ENCODE measurements around the gene GPHA2.
"Not testable (repeated sequence)": the region's sequence is repeated elsewhere in the genome, so short reads cannot be mapped to it uniquely, and the experiment has no call there.

Gene GPHA2, protein sequence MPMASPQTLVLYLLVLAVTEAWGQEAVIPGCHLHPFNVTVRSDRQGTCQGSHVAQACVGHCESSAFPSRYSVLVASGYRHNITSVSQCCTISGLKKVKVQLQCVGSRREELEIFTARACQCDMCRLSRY

DNA sequence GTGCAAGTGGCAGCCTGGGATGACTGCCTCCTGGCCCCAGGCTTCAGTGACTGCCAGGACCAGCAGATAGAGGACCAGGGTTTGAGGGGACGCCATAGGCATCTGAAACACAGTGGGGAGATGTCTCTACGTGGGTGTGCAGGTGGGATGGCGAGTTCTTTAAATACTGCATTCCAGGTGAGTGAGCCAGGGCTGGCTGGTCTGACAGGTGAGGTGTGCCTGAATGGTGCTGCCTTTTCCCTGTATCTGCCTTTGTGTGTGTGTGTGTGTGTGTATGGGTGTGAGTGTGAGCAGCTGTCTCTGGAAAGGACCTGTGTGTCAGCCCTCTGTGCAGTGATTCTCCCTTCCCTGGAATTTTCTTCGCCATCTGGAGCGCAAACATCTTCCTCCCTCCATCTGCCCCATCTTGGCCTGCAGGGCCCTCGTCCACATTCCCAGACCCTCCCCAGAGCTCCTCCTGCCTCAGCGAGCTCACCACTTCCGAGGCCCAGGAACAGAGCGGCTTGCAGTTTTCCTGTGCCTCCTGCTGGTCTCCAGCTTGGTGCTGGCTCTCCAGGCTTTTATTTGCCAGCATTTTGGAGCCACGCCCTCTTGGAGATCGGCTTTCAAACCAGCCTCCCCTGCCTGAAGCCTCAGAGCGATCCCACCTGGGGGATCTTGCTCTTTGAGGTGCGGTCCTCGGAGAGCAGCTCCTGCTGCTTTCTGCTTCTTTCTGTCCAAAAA is at the start of gene GPHA2:
GPHA2 (minus strand) TSS at position 535 of the 723 bp plus-strand sequence; CDS start at position 102, 433 bp downstream.
- DNase-seq = no peak

DNA sequence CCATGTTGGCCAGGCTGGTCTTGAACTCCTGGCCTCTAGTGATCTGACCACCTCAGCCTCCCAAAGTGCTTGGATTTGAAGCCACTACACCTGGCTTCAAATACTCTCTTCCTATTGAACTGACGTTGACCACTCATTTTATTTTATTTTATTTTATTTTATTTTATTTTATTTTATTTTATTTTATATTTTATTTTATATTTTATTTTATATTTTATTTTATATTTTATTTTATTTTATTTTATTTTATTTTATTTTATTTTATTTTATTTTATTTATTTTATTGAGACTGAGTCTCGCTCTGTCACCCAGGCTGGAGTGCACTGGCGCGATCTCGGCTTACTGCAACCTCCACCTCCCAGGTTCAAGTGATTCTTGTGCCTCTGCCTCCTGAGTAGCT is 47.6 kb upstream of the GPHA2 start:
- DNase-seq = not testable (repeated sequence)

DNA sequence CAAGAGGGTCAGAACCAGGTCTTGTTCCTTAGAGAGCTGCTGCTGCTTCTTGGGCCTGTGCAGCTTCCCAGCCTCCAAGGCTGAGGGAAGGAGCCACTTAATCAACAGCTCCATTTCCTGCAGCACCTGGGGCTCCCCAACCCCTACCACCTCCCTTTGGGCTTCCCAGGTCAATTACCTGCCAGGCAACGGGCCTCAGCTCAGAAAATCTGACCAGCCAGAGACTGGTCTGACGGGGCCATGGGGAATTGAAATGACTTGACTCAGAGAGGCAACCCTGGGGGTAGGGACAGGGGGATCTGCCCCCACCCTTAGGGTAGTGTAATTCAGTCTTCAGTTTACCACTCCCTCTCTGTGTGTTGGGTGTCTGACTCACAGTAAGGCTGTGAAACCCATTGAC is 41.0 kb upstream of the GPHA2 start:
- no peak for DNase-seq

DNA sequence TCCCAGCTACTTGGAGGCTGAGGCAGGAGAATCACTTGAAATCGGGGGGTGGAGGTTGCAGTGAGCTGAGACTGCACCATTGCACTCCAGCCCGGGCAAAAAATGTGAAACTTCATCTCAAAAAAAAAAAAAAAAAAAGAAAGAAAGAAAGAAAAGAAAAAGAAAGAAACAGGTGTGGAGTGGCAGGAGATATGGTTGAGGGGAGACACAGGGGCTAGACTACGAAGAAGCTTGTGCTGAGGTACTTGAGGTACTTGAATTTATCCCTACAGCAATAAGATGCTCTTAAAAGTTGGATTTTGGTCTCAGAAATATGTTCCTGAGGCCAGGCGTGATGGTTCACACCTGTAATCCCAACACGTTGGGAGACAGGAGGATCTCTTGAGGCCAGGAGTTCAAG is 38.4 kb upstream of the GPHA2 start:
- DNase-seq = no peak

DNA sequence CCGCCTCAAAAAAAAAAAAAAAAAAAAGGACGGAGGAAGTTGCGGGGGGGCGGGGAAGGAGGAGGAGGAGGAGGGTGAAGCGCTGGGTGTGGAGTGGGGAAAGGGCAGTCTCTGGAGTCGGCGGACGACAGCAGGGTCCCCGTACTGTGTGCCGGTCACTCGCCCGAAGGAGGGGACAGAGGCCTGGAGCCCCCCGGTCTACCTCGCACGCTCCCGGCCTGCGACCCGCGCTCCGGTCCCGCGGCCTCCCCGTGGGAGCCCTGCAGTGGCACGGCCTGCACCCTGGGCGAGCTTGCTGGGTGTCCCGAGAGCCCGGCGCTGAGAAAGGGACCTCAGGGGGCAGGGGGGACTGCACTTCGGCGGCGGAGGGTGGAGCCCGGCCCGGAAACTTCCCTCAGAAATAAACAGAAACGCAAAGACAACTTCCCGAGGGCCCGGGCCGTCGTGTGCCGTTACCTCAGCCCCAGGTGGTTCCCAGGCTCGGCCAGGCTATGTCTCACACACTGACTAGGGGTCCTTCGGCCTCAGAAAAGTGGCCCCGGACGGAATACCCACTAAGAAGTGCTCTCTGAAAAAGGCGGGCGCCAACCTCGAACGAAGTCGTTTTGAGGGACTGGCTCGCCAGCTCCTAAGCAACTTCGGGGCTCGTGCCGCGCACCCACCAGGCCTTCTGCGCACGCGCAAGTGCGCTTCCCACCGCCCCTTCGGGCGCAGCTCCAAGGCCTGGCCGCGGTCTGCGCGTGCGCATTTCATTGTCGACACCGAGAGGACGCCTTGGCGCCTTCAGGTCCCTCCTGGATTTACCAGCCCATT is 35.9 kb upstream of the GPHA2 start, which contains the start of gene MAJIN:
MAJIN (minus strand) TSS at position 688 of the 813 bp plus-strand sequence. CDS start 12,703 bp downstream, outside the sequence.
- peak; percentile 92 for DNase-seq

DNA sequence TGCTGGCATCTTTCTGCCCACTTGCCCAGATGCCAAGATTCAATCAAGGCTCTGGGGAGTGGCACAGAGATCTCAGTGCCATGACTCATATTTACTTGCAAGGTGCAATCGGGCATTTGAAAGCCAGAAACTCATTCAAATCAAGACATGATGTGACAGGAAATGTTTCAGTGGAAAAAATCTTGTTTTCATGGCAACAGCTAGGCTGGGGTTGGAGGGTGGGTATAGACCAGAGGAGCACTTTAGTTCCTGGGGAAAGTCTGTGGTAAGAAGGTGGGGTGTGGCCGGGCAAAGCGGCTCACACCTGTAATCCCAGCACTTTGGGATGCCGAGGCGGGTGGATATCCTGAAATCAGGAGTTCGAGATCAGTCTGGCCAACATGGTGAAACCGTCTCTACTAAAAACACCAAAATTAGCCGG is 35.0 kb upstream of the GPHA2 start:
- peak; percentile 8 for DNase-seq

DNA sequence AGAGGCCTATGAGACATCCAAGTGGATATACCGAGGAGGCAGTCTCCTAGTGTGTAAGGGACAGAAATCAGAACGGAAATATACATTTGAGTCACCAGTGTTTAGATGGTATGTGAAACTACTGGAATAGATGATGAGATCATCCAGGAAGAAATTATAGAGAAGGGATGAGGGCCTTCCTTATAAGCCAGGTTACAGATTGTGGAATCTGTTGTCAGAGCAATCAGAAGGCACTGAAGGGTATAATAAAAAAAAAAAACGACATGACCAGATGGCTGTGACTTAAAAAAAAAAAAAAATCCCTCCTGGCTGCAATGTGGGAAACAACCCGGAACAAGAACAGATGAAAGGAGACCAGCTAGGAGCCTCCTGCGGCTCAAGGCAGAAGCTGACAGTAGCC is 33.5 kb upstream of the GPHA2 start:
- no peak for DNase-seq

DNA sequence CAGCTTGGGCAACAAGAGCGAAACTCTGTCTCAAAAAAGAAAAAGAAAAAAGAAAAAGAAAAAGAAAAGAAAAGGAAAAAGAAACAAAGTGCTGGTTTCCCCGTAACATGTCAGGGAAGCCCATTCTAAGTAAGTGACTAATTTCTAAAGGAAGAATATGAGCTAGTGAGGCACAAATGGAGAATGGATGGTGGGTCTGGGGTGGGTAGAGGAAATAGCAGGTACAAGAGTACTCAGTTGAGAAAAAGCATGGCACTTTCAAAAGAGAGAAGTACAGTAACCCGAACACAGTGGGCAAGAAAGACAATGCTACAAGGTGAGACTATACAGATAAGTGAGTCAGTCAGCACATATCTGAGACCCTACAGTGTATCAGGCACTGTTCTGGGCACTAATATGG is 31.7 kb upstream of the GPHA2 start:
- DNase-seq = no peak

DNA sequence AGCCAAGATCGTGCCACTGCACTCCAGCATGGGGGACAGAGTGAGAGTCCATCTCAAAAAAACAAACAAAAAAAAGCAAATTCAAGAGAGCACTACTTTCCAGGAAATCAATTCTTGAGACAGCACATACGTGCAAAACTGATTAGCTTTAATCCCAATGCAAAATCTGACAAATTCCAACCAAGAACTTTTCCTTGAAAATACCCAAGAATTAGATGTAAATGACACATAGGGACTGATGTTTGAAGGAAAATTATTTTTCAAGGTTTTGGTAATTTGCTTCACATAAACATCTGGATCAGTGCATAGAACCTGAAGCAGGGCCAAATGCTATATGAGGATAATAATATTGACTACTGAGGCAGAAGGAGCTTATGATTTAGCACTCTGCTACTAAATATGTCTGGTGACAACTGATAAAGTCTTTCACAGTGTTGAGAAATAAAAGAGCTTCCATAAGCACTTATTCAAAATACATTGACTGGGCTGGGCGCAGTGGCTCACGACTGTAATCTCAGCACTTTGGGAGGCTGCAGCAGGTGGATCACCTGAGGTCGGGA is 27.5 kb upstream of the GPHA2 start:
- no peak for DNase-seq

DNA sequence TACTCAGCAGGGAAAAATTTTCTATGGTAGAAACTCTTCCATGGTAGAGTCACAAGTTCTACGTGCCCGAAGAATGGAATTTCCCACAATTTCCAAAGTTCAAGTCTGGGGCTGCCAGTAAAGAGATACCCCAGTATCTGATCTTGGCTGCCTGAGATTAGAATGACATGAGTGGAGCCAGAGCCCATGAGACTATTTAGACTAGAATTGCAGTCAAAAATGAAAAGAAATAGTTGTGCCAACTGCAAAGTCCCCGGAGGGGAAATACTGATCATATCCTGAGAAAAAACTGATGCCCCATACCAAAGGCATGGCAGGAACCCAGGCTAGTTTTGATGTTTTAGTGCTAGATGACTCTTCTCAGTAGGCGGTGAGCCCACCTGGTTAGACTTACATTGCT is 25.0 kb upstream of the GPHA2 start:
- DNase-seq = no peak

DNA sequence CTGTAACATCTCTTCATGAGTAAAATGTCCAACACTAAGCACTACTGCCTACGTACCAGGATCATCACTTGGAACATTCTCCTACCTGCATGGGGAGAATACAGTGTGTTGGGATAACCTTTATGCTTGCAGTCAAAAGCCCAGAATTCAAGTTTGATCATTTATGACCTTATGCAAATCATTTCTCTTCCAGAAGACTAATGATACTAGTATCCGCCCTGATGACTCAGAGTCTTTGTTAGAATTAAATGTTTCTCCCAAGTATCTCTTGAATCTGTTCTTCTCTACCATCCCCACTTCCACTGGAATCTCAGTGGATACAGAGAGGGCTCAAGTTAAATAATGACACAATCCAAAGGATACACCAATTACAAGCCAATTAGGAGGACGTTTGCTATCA is 23.8 kb upstream of the GPHA2 start:
- no peak for DNase-seq

DNA sequence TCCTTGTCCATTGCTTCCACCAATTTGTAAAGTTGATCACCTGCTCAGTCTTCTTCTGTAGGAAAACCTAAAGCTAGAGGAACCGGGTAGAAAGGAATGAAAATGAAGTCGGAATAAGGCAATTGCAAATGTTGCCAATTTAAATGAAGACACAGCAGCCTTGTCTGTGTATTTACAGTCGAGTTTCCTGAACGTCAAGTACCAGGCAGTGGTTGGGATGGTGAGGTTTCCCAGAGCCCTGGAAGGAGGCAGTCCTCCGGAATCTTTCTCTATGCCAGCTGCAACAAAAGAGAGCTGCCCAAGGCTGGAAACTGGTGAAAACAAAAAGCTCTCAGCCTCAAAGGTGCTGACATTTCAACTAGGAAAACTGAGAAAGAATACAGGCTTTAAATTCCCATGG is 18.5 kb upstream of the GPHA2 start:
- DNase-seq = no peak

DNA sequence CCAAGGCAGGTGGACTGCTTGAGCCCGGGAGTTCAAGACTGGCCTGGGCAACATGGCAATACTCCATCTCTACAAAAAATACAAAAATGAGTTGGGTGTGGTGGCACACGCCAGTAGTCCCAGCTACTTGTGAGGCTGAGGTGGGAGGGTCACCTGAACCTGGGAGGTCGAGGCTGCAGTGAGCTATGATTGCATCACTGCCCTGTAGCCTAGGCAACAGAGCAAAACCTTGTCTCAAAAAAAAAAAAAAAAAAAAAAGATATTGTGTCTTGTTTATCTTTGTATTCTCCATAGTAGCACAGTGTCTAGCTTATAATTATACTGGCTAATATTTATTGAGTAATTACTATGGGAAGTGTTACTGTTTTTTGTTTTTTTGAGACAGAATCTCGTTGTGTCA is 15.8 kb upstream of the GPHA2 start:
- DNase-seq = no peak

DNA sequence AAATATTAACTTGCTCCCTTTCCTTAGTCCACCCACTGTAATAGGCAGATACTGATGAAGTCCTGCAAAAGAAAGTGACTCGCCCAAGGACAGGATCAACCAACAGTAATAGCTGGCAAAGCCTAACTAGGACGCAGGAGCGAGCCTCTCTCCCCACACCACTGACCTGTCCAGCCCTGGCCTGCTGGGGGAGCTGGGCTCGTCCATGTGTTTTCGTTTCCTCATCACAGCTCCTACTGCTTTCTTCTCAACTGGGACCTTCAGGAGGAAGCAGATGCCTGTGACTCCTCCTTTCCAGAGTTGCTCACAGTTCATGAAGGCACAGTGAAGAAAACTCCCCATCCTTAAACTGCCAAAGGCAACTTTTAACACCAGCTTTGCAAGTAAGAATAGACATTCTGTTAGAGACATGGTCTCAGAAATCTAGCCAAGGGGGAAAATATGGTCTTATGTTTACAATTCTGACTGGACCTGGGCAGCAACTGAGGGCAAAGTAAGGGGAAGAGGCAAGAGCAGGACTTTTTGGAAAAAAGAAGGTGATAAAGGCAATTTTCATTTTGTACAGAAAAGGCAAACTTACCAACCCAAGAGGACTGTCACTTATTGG is 11.6 kb upstream of the GPHA2 start:
- DNase-seq = no peak

DNA sequence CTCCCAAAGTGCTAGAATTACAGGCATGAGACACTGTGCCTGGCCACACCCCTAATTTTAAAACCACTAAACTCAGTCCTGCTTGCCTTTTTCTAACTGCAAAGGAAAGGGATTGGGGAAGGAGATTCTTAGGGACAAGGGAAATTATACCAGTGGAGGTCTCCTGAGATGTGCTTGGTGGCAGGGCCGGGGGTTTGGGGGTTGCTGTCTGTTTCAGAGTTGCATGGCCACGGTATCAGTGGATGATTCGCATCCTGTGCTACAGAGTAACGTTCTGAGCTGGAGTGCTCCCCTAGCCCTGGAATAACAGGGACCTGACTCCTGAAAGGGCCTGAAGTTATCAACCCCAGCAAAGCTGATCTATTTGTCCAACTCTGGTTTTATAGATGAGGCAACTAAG is 846 bp upstream of the GPHA2 start:
- no peak for DNase-seq

DNA sequence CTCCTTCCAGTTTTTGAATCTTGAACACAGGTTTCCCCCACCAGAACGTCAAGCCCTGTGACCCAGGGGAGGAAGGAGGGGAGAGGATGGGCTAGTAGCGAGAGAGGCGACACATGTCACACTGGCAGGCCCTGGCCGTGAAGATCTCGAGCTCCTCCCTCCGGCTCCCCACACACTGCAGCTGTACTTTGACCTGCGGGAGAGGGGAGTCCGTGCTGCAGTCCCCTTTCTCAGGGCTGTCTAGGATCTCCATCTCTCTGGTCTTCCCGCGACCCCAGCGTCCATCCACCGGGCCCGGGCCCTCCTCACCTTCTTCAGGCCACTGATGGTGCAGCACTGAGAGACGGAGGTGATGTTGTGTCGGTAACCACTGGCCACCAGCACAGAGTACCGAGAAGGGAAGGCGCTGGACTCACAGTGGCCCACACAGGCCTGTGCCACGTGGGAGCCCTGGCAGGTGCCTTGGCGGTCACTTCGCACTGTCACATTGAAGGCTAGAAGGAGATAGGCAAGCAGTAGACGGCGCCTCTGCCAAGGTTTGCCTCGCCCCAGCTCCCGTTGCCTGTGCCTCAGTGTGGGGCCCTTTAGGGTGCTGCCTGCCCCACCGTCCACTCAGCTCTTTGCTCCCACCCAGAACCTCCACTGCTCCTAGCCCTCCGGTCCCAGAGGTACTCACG is 873 bp downstream of the GPHA2 start:
- DNase-seq = no peak

DNA sequence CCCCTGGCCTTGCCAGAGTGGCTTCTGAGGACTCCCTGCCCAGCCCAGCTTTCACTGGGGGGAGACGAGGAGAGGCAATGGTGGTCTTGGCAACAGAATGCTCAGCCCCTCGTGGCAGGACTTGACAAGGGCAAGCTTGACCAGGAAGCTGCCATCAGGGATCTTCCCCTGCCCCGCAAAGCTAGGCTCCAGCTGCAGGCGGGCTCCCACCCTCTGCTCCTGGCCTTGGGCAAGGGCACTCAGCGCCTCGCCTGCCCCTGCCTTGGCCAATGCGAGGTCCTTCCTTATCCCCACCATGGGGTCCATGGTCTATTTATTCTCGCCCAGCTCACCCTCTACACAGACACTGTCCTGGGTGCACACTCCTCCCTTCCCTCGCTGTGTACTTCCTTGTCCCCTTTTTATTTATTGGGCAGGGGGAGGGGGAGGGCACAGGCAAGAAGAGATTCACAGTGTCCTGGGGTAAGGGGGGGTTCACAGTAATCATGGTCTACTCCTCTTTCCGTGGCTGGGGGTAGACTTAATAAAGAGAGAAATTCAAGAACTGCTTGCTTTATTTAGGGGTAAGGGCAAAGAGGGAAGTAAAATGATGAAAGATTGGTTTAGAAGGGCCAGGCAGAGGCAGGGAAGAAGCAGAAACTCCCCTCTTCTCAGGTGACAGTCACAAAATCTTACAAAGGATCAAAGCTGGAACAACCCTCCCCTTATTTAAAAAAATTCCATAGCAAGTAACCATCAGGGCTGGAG is 1.6 kb downstream of the GPHA2 start:
- DNase-seq = no peak

DNA sequence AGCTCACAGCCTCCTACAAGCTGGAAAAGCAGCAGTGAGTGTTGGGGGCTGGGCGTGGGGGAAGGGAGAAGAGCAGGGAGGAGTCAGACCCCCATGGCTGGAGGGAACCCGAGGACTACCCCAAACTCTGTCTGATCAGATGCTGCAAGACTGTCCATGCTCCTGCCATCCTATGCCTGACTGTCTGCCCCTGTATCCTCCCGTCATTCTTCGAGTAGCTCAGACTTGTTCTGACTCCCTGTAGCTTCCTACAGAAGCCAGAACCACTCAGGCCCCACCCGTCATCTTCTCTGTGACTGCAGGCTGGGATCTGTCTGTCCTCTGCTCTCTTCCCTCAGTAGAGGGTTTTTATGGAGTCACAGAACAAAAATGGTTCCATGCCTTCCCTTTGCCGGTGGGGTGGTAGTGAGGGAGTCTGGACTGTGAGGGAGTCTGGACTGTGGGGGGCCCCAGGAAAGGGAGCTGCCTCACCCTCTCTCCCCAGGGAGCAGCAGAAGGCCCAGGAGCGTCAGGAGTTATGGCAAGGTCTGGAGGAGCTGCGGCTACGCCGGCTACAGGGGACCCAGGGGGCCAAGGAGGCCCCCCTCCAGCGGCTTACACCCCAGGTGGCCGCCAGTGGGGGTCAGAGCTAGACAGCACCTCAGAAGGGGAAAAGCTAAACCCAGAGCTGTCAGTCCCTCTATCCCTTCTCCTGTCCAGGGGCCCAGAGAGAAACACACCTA is 2.3 kb downstream of the GPHA2 start:
- DNase-seq = no peak

DNA sequence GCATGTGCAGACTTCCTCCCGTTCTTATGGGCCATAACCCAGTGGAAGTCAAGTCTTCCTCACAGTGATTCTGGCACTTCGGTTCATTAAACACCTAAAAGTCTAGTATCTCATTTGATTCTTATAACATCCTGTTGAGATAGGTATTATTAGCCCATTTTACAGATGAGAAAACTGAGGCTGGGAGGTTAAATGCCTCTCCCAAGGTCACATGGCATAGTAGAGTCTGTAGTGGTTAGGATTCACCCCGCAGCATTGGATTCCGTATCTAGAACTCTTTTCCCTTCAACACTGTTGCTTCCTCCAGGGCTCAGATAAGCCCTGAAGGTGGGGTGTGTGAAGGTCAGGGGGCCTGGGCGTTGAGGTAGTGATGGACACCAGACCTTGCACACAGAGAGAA is 3.4 kb downstream of the GPHA2 start:
- DNase-seq = no peak

DNA sequence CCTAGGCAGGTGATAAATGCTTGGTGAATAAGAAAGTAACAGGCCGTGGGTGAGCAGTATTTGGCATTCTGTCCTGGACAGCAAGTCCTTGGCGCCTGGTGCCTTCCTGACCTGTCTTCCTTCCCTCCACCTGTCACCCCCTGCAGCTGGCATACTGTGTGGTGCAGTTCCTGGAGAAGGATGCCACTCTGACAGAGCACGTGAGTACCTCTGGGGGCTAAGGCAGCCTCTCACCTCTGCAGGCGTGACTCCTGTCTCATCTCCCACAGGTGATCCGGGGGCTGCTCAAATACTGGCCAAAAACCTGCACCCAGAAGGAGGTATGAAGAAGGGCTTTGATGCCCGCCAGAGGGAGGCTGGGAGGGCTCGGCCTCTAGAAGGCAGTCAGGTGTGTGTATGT is 4.4 kb downstream of the GPHA2 start:
- DNase-seq = no peak

DNA sequence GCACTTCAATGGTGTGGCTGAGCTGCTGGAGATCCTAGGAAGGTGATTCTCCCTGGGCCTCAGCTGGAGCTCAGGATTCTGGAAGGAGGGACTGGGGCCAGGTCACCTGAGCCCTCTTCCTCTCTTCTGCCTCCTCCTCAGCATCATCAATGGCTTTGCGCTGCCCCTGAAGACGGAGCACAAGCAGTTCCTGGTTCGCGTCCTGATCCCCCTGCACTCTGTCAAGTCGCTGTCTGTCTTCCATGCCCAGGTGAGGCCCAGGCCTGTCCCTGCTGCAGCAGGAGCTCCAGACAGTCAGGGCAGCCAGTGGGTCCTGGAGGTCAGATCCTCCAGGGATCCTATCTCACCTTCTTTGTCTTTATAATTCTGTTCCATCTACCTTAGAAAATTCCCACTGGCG is 5.4 kb downstream of the GPHA2 start:
- no peak for DNase-seq

Measured in CD4-positive, alpha-beta T cell treated with Interleukin-12 subunit alpha and Interleukin-12 subunit beta, for 1 hour (primary cell).